HepG2 (cell line): ENCODE measurements around the gene PRELID1. TPM values are rescaled to one million over a fixed set of nuclear protein-coding genes. Genes with fewer than 3 reads are reported as not detected.

Experiments
- CENPX ChIP-seq: sonication (generic); formaldehyde crosslinking; IDR thresholded peaks from 2 replicates; pipeline ENCODE4 v1.9.0; 2021; ENCODE audit warnings: mild to moderate bottlenecking, missing genetic modification reagents, moderate library complexity
- FLYWCH1 ChIP-seq: sonication (generic); formaldehyde crosslinking; IDR thresholded peaks from 2 replicates; pipeline ENCODE4 v1.8.1; 2023; ENCODE audit warnings: mild to moderate bottlenecking, missing genetic modification reagents
- FOSL2 ChIP-seq: sonication (generic); formaldehyde crosslinking; IDR thresholded peaks from 2 replicates; pipeline ENCODE4 v1.4.0; 2020; ENCODE audit warnings: missing genetic modification reagents
- FOXJ3 ChIP-seq: sonication (generic); formaldehyde crosslinking; IDR thresholded peaks from 2 replicates; pipeline ENCODE4 v1.4.0; 2020; ENCODE audit warnings: missing genetic modification reagents, mild to moderate bottlenecking, borderline replicate concordance
- HNF4A ChIP-seq: sonication (generic); formaldehyde crosslinking; IDR thresholded peaks from 2 replicates; pipeline ENCODE4 v1.4.0; 2020; ENCODE audit warnings: missing genetic modification reagents
- HOXA5 ChIP-seq: sonication (generic); formaldehyde crosslinking; IDR thresholded peaks from 2 replicates; pipeline ENCODE4 v1.4.0; 2020; ENCODE audit warnings: missing genetic modification reagents
- HOXA9 ChIP-seq: sonication (generic); formaldehyde crosslinking; IDR thresholded peaks from 2 replicates; pipeline ENCODE4 v1.8.1; 2022; ENCODE audit warnings: missing genetic modification reagents, mild to moderate bottlenecking, moderate library complexity, borderline replicate concordance
- KDM2A ChIP-seq: sonication (generic); formaldehyde crosslinking; IDR thresholded peaks from 2 replicates; pipeline ENCODE4 v1.4.0; 2020; ENCODE audit warnings: low read depth, missing genetic modification reagents, borderline replicate concordance
- NONO ChIP-seq, 2 experiments: fragments of 450-650 bp in 1 of 2; sonication (generic) in 1 of 2; formaldehyde crosslinking in 1 of 2; IDR thresholded peaks in 1 of 2; conservative IDR thresholded peaks in 1 of 2; 2 replicates each; pipeline versions ENCODE4 v1.6.1 to v1.8.0; 2017 to 2022; ENCODE audit warnings: mild to moderate bottlenecking in 1 of 2, missing genetic modification reagents in 1 of 2, moderate library complexity in 1 of 2
- NR2F6 ChIP-seq, 2 experiments: IDR thresholded peaks; 2 replicates each; pipeline ENCODE4 v1.6.1; 2016; ENCODE audit warnings: antibody characterized with exemption in 1 of 2, mild to moderate bottlenecking in 1 of 2
- RXRB ChIP-seq: IDR thresholded peaks from 2 replicates; pipeline ENCODE4 v1.6.1; 2016; ENCODE audit warnings: borderline replicate concordance, missing genetic modification reagents, missing compliant biosample characterization
- SAP130 ChIP-seq: IDR thresholded peaks from 2 replicates; pipeline ENCODE4 v1.6.1; 2016; ENCODE audit warnings: low read depth
- SMC3 ChIP-seq: IDR thresholded peaks from 2 replicates; pipeline ENCODE4 v1.6.1; 2011; ENCODE audit warnings: low read length, improper control_type of control experiment
- THAP11 ChIP-seq: IDR thresholded peaks from 2 replicates; pipeline ENCODE4 v1.6.1; 2016; ENCODE audit warnings: missing biosample characterization, missing genetic modification reagents
- TP53 ChIP-seq: sonication (generic); formaldehyde crosslinking; conservative IDR thresholded peaks from 2 replicates; pipeline ENCODE4 v1.4.0; 2020; ENCODE audit warnings: missing genetic modification reagents
- ZNF263 ChIP-seq: sonication (generic); formaldehyde crosslinking; IDR thresholded peaks from 2 replicates; pipeline ENCODE4 v1.4.0; 2020; ENCODE audit warnings: missing genetic modification reagents
- ZNF501 ChIP-seq: sonication (generic); formaldehyde crosslinking; IDR thresholded peaks from 2 replicates; pipeline ENCODE4 v1.5.1; 2020; ENCODE audit warnings: mild to moderate bottlenecking, moderate library complexity, missing genetic modification reagents
- ZNF574 ChIP-seq: sonication (generic); formaldehyde crosslinking; IDR thresholded peaks from 2 replicates; pipeline ENCODE4 v1.4.0; 2020; ENCODE audit warnings: missing genetic modification reagents
- ZNF644 ChIP-seq: IDR thresholded peaks from 2 replicates; pipeline ENCODE4 v1.6.1; 2016; ENCODE audit warnings: low read depth
- polyA plus RNA-seq, 8 experiments: library from polyadenylated mRNA; depleted of rRNA in 3 of 8; stranded (reverse) in 7 of 8; unstranded in 1 of 8; fragments of >200 nt; fragmentation: Illumina TruSeq in 4 of 8; extraction: Trizol in 4 of 8; gene quantifications; 2 replicates each; pipeline versions ENCODE4 v1.2.1 to v1.2.3, GENCODE V29; 2011 to 2016; ENCODE audit warnings: low read depth in 4 of 8, missing spikeins in 1 of 8, mixed read lengths in 1 of 8; ENCODE audit not compliant: insufficient read depth in 1 of 8
- total RNA-seq, 5 experiments: library from RNA; depleted of rRNA; stranded (reverse); fragments of >200 nt; fragmentation: Illumina TruSeq; extraction: Trizol; gene quantifications; 2 replicates each; pipeline ENCODE4 v1.2.3, GENCODE V29; 2016; ENCODE audit warnings: low read depth in 1 of 5
- TF ChIP-seq, protein P1 (sequence below): sonication (generic); formaldehyde crosslinking; IDR thresholded peaks from 2 replicates; pipeline ENCODE4 v1.4.0; 2020; ENCODE audit warnings: missing genetic modification reagents
- TF ChIP-seq, protein P2 (sequence below): sonication (generic); formaldehyde crosslinking; IDR thresholded peaks from 2 replicates; pipeline ENCODE4 v1.8.0; 2022; ENCODE audit warnings: missing genetic modification reagents, mild to moderate bottlenecking, moderate library complexity, borderline replicate concordance
- TF ChIP-seq, protein P3 (sequence below): sonication (generic); formaldehyde crosslinking; IDR thresholded peaks from 2 replicates; pipeline ENCODE4 v1.5.0; 2020; ENCODE audit warnings: mild to moderate bottlenecking, missing genetic modification reagents, moderate library complexity

The PRELID1 gene
- total and polyA plus RNA-seq, 2 of the 13 experiments (the other 11 are each of a cell fraction or from before 2014, with no cell fraction given): 250 to 271 TPM

GRCh38 chr5:177317959-177318377 lies 14.4 kb downstream of the PRELID1 start (continued):
- no peak for TF ChIP-seq FLYWCH1 (CRISPR knock-in tag)
- 0 out of 2 replicates have a peak, but pooled peaks have one; percentile 51 for TF ChIP-seq HOXA5 (CRISPR knock-in tag)
- no peak for TF ChIP-seq HOXA9 (CRISPR knock-in tag)
- TF ChIP-seq FOXJ3 (CRISPR knock-in tag): 0 out of 2 replicates have a peak, but pooled peaks have one; percentile 34
- TF ChIP-seq TP53: no peak
- peak; percentile 92 for TF ChIP-seq SMC3
- TF ChIP-seq, protein P1, sequence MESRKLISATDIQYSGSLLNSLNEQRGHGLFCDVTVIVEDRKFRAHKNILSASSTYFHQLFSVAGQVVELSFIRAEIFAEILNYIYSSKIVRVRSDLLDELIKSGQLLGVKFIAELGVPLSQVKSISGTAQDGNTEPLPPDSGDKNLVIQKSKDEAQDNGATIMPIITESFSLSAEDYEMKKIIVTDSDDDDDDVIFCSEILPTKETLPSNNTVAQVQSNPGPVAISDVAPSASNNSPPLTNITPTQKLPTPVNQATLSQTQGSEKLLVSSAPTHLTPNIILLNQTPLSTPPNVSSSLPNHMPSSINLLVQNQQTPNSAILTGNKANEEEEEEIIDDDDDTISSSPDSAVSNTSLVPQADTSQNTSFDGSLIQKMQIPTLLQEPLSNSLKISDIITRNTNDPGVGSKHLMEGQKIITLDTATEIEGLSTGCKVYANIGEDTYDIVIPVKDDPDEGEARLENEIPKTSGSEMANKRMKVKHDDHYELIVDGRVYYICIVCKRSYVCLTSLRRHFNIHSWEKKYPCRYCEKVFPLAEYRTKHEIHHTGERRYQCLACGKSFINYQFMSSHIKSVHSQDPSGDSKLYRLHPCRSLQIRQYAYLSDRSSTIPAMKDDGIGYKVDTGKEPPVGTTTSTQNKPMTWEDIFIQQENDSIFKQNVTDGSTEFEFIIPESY (CRISPR knock-in tag): peak; percentile 42; the same call in 1 of the 2 replicates
- TF ChIP-seq HNF4A: peak; percentile 17; the same call in 1 of the 2 replicates
- peak; percentile 66; the same call in 1 of the 2 replicates for TF ChIP-seq KDM2A (CRISPR knock-in tag)
- TF ChIP-seq SAP130 (CRISPR knock-in tag): peak; percentile 31; the same call in 1 of the 2 replicates
- no peak for TF ChIP-seq NONO (IDR thresholded peaks at IDR 0.05)
- no peak for TF ChIP-seq NONO (CRISPR knock-in tag; conservative IDR thresholded peaks at IDR 0.05)
- no peak for TF ChIP-seq NR2F6 (IDR thresholded peaks at IDR 0.05)
- TF ChIP-seq NR2F6 (CRISPR knock-in tag; IDR thresholded peaks at IDR 0.05): peak; percentile 6; the same call in 1 of the 2 replicates
- TF ChIP-seq ZNF501 (CRISPR knock-in tag): 0 out of 2 replicates have a peak, but pooled peaks have one; percentile 14
- peak; percentile 24; the same call in 1 of the 2 replicates for TF ChIP-seq ZNF574 (CRISPR knock-in tag)
- no peak for TF ChIP-seq CENPX
- TF ChIP-seq ZNF644: peak; percentile 59; the same call in 1 of the 2 replicates
- peak; percentile 21; the same call in 1 of the 2 replicates for TF ChIP-seq RXRB (CRISPR knock-in tag)
- TF ChIP-seq, protein P2, sequence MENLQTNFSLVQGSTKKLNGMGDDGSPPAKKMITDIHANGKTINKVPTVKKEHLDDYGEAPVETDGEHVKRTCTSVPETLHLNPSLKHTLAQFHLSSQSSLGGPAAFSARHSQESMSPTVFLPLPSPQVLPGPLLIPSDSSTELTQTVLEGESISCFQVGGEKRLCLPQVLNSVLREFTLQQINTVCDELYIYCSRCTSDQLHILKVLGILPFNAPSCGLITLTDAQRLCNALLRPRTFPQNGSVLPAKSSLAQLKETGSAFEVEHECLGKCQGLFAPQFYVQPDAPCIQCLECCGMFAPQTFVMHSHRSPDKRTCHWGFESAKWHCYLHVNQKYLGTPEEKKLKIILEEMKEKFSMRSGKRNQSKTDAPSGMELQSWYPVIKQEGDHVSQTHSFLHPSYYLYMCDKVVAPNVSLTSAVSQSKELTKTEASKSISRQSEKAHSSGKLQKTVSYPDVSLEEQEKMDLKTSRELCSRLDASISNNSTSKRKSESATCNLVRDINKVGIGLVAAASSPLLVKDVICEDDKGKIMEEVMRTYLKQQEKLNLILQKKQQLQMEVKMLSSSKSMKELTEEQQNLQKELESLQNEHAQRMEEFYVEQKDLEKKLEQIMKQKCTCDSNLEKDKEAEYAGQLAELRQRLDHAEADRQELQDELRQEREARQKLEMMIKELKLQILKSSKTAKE (CRISPR knock-in tag): no peak
- peak; percentile 43; the same call in 1 of the 2 replicates for TF ChIP-seq ZNF263 (CRISPR knock-in tag)
- TF ChIP-seq FOSL2 (CRISPR knock-in tag): peak; percentile 33; the same call in 1 of the 2 replicates
- TF ChIP-seq, protein P3, sequence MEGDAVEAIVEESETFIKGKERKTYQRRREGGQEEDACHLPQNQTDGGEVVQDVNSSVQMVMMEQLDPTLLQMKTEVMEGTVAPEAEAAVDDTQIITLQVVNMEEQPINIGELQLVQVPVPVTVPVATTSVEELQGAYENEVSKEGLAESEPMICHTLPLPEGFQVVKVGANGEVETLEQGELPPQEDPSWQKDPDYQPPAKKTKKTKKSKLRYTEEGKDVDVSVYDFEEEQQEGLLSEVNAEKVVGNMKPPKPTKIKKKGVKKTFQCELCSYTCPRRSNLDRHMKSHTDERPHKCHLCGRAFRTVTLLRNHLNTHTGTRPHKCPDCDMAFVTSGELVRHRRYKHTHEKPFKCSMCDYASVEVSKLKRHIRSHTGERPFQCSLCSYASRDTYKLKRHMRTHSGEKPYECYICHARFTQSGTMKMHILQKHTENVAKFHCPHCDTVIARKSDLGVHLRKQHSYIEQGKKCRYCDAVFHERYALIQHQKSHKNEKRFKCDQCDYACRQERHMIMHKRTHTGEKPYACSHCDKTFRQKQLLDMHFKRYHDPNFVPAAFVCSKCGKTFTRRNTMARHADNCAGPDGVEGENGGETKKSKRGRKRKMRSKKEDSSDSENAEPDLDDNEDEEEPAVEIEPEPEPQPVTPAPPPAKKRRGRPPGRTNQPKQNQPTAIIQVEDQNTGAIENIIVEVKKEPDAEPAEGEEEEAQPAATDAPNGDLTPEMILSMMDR: peak; percentile 92
- 0 out of 2 replicates have a peak, but pooled peaks have one; percentile 29 for TF ChIP-seq THAP11
